Astrocyte (in vitro differentiated cells and primary cell): ENCODE measurements around the gene TAF1C.

ENCODE experiments used
- CTCF ChIP-seq: IDR thresholded peaks from 2 replicates; pipeline ENCODE4 v1.5.1; 2011; ENCODE audit warnings: low read depth, mild to moderate bottlenecking, inconsistent platforms, low read length, moderate library complexity; ENCODE audit not compliant: insufficient read depth
- EZH2 ChIP-seq: IDR thresholded peaks from 2 replicates; pipeline ENCODE4 v1.6.1; 2012; ENCODE audit warnings: mild to moderate bottlenecking, low read length, inconsistent platforms; ENCODE audit not compliant: insufficient read depth

GRCh38 chr16:84195201-84196093, 8.6 kb upstream of the TAF1C start:
- TF ChIP-seq CTCF, result no peak
- TF ChIP-seq EZH2, result no peak
